ENCODE results near the gene UST.

- TF ChIP-seq NBN (IDR thresholded peaks at IDR 0.05; ENCODE audit: low read depth): no peak
- no peak for TF ChIP-seq ATF6 (CRISPR knock-in tag; IDR thresholded peaks at IDR 0.05)
- no peak for TF ChIP-seq PREB (CRISPR knock-in tag; IDR thresholded peaks at IDR 0.05)
- TF ChIP-seq SMARCA4 (IDR thresholded peaks at IDR 0.05): no peak
- no peak for TF ChIP-seq MTA2 (IDR thresholded peaks at IDR 0.05; ENCODE audit: low read depth)
Observed at GRCh38 chr6:148989585-148989984, 242.8 kb downstream of the UST start.
